SU-DHL-6 (cell line): ENCODE data around the gene POU6F2.

Experiments
- H2AFZ ChIP-seq: fragments of 200-600 bp; sonication (generic); 2 replicates; pipeline ENCODE4 v1.6.1; 2014; ENCODE audit warnings: low read depth, mild to moderate bottlenecking, moderate library complexity, mixed read lengths, antibody characterized with exemption, low read length; ENCODE audit not compliant: severe bottlenecking
- H3F3A ChIP-seq: fragments of 200-600 bp; shearing (Covaris generic); 2 replicates; pipeline ENCODE4 v1.6.0; 2016; ENCODE audit warnings: antibody characterized with exemption, mild to moderate bottlenecking; ENCODE audit not compliant: insufficient read depth
- H3K27ac ChIP-seq: fragments of 200-600 bp; sonication (generic); 2 replicates; pipeline ENCODE4 v1.5.1; 2016; ENCODE audit warnings: low read depth, mild to moderate bottlenecking, low read length, moderate library complexity, mixed read lengths
- H3K27me3 ChIP-seq: fragments of 200-600 bp; sonication (generic), shearing (Covaris generic); 2 replicates; pipeline ENCODE4 v1.6.0; 2014; ENCODE audit warnings: mild to moderate bottlenecking, low read length
- H3K36me3 ChIP-seq: fragments of 200-600 bp; sonication (generic); 2 replicates; pipeline ENCODE4 v1.6.1; 2014; ENCODE audit warnings: mild to moderate bottlenecking, low read length, mixed read lengths
- H3K4me2 ChIP-seq: fragments of 300-600, 200-600 bp; shearing (Covaris generic), sonication (generic); 2 replicates; pipeline ENCODE4 v1.6.0; 2014; ENCODE audit warnings: low read length, low read depth, mild to moderate bottlenecking; ENCODE audit not compliant: poor library complexity, severe bottlenecking
- H3K4me3 ChIP-seq: fragments of 200-600 bp; sonication (generic); 2 replicates; pipeline ENCODE4 v1.5.1; 2014; ENCODE audit warnings: antibody characterized with exemption, low read length, mild to moderate bottlenecking, mixed read lengths; ENCODE audit not compliant: insufficient read depth, poor library complexity, severe bottlenecking
- H3K79me2 ChIP-seq: fragments of 200-600 bp; sonication (generic); 2 replicates; pipeline ENCODE4 v1.6.1; 2014; ENCODE audit warnings: mild to moderate bottlenecking, low read length, moderate library complexity; ENCODE audit not compliant: insufficient read depth
- H3K9ac ChIP-seq: fragments of 200-600 bp; sonication (generic); 2 replicates; pipeline ENCODE4 v1.7.0; 2014; ENCODE audit warnings: mild to moderate bottlenecking, low read length
- H3K9me2 ChIP-seq: fragments of 200-600 bp; sonication (generic); replicated peaks from 2 replicates; pipeline ENCODE4 v1.6.1; 2014; ENCODE audit warnings: low read length; ENCODE audit not compliant: insufficient read depth
- H3K9me3 ChIP-seq: fragments of 200-600 bp; sonication (generic); 2 replicates; pipeline ENCODE4 v1.6.1; 2014; ENCODE audit warnings: low read length, mixed read lengths; ENCODE audit not compliant: insufficient read depth
- H4K20me1 ChIP-seq: fragments of 200-600 bp; sonication (generic); 2 replicates; pipeline ENCODE4 v1.6.1; 2014; ENCODE audit warnings: low read depth, mild to moderate bottlenecking, antibody characterized with exemption, low read length, moderate library complexity, mixed read lengths
- EZH2phosphoT487 ChIP-seq: fragments of 200-600 bp; sonication (generic), shearing (Covaris generic); conservative IDR thresholded peaks from 2 replicates; pipeline ENCODE4 v1.6.1; 2018; ENCODE audit warnings: mild to moderate bottlenecking, antibody characterized with exemption, low read length, moderate library complexity, mixed read lengths
- TF ChIP-seq, protein P1 (sequence below): fragments of 200-600 bp; sonication (generic); IDR thresholded peaks from one replicate; pipeline ENCODE4 v1.5.1; 2017; ENCODE audit warnings: antibody characterized with exemption, mild to moderate bottlenecking, low read length, moderate library complexity; ENCODE audit not compliant: insufficient read depth, poor library complexity, severe bottlenecking

Gene POU6F2

DNA sequence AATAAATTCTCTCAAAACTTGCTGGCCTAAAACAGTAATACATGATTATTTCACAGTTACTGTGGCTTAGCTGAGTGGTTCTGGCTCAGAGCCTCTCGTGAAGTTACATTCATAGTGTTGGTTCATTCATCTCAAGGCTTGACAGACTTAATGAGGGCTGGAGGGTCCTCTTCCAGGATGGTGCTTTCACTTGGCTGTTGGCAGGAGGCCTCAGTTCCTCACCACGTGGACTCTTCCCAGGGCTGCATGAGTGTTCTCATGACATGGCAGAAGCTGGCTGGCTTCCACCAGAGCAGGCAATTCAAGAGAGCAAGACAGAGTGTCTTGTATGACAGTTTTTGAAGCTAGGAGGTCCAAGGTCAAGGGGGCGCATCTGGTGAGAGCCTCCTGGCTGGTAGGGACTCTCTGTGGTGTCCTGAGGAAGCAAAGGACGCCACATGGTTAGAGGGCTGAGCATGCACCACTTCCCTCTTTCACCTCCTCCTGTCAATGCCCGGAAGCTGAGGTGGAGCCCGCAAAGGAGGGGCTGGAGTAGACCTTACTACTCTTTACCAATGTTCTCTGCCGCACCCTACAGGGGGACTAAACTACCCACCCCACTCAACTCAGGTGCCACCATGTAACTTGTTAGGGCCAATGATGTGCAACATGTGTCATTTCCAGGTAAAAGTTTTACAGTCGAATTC, 530.3 kb downstream of the POU6F2 start:
- TF ChIP-seq EZH2phosphoT487, result no peak
- TF ChIP-seq, protein P1, sequence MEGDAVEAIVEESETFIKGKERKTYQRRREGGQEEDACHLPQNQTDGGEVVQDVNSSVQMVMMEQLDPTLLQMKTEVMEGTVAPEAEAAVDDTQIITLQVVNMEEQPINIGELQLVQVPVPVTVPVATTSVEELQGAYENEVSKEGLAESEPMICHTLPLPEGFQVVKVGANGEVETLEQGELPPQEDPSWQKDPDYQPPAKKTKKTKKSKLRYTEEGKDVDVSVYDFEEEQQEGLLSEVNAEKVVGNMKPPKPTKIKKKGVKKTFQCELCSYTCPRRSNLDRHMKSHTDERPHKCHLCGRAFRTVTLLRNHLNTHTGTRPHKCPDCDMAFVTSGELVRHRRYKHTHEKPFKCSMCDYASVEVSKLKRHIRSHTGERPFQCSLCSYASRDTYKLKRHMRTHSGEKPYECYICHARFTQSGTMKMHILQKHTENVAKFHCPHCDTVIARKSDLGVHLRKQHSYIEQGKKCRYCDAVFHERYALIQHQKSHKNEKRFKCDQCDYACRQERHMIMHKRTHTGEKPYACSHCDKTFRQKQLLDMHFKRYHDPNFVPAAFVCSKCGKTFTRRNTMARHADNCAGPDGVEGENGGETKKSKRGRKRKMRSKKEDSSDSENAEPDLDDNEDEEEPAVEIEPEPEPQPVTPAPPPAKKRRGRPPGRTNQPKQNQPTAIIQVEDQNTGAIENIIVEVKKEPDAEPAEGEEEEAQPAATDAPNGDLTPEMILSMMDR, result no peak
- no peak overlapping the region for H3K4me3 ChIP-seq

DNA sequence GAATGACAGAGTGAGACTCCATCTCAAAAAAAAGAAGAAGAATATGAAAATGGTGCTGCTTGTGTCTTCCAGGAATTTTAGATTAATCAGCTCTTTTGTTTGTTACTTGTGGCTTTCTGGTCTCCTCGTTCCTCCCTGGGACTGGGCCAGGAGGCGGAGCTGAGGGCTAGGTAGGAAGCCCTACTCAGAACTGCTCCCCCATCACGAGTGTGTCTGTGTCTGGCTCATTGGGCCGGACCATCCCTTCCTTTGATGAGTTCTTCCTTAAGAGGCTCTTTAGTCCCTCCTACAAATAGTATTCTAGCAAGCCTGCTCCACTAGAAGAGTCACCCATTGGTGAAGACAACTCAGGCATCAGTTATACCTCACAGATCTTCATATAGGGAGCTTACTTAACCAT, 531.7 kb downstream of the POU6F2 start:
- Histone ChIP-seq H3K4me2 (no peak overlapping the region), H3K27ac (no peak overlapping the region)

More for the DNA sequence above, 530.3 kb downstream of the POU6F2 start:
- Histone ChIP-seq H2AFZ (no peak overlapping the region), H3K9me2 (no peaks in the 10 kb centered on the region), H3K36me3 (no peaks in the 10 kb centered on the region), H4K20me1 (no peaks in the 10 kb centered on the region), H3K9ac (no peak overlapping the region), H3K4me2 (no peak overlapping the region), H3K9me3 (no peaks in the 10 kb centered on the region), H3K27ac (no peak overlapping the region), H3F3A (no peaks in the 10 kb centered on the region), H3K27me3 (no peaks in the 10 kb centered on the region), H3K79me2 (no peaks in the 10 kb centered on the region)

DNA sequence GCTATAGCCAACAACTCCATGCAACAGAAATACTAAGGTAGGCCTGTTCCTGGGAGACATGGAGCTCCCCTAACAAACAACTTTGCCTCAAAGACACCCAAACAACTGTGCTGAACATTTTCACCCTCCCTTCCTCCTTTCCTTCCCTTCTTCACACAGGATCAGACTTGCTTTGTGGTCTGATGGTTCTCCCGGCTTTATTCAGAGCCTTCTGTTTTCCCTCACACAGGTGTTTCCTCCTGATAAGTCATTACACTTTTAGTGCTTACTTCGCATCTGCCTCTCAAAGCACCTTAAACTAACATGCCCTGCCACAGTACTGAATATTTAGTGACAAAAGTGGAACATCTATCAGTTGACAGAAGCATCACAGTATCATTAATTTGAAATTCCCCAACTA, 532.2 kb downstream of the POU6F2 start:
- no peak overlapping the region for H3K4me2 ChIP-seq
- no peak overlapping the region for H2AFZ ChIP-seq
- H3F3A ChIP-seq, result no peaks in the 10 kb centered on the region
- TF ChIP-seq, protein P1, result no peak
- TF ChIP-seq EZH2phosphoT487, result no peak
- no peak overlapping the region for H3K27ac ChIP-seq
- H3K9ac ChIP-seq, result no peak overlapping the region
- H3K9me2 ChIP-seq, result no peaks in the 10 kb centered on the region
- H3K9me3 ChIP-seq, result no peaks in the 10 kb centered on the region
- H3K27me3 ChIP-seq, result no peaks in the 10 kb centered on the region
- H3K4me3 ChIP-seq, result no peak overlapping the region
- H4K20me1 ChIP-seq, result no peaks in the 10 kb centered on the region
- no peaks in the 10 kb centered on the region for H3K36me3 ChIP-seq
- H3K79me2 ChIP-seq, result no peaks in the 10 kb centered on the region

More for the DNA sequence above, 531.7 kb downstream of the POU6F2 start:
- TF ChIP-seq, protein P1, result no peak
- no peak for TF ChIP-seq EZH2phosphoT487
- H3K9me3 ChIP-seq, result no peaks in the 10 kb centered on the region
- H3K9me2 ChIP-seq, result no peaks in the 10 kb centered on the region
- H3K79me2 ChIP-seq, result no peaks in the 10 kb centered on the region
- H2AFZ ChIP-seq, result no peak overlapping the region
- no peaks in the 10 kb centered on the region for H4K20me1 ChIP-seq
- no peaks in the 10 kb centered on the region for H3K27me3 ChIP-seq
- no peak overlapping the region for H3K4me3 ChIP-seq
- H3K36me3 ChIP-seq, result no peaks in the 10 kb centered on the region
- no peaks in the 10 kb centered on the region for H3F3A ChIP-seq
- no peak overlapping the region for H3K9ac ChIP-seq
